ENCODE data around the gene PNPLA1.

DNA sequence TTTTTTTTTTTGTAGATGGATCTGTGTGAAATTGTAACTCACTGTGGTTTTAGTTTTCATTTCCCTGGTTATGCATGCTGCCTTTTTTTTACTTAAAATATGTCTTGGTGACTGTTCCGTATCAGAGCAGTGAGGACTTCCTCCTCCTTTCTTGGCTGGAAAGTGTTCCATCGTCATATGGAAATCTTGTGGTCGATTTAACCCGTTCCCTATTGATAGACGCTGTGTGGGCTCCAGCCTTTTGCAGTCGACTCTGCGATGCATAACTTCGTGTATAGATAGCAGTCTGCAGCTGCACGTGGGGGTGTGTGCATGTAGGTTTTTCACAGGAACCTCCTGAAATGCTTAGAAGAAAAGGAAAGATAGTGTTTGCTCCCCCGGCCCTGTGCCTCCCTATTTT, 28.1 kb upstream of the PNPLA1 start:
- TF ChIP-seq NFIC (IDR thresholded peaks at IDR 0.05) (no peak), YY1 (IDR thresholded peaks at IDR 0.05; ENCODE audit: low read depth) (no peak), FOXM1 (IDR thresholded peaks at IDR 0.05; ENCODE audit: borderline replicate concordance, low read depth) (no peak), CEBPB (IDR thresholded peaks at IDR 0.05) (no peak)
- TF ChIP-seq, protein P1, sequence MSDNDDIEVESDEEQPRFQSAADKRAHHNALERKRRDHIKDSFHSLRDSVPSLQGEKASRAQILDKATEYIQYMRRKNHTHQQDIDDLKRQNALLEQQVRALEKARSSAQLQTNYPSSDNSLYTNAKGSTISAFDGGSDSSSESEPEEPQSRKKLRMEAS (IDR thresholded peaks at IDR 0.05), result no peak
- TF ChIP-seq, protein P2, sequence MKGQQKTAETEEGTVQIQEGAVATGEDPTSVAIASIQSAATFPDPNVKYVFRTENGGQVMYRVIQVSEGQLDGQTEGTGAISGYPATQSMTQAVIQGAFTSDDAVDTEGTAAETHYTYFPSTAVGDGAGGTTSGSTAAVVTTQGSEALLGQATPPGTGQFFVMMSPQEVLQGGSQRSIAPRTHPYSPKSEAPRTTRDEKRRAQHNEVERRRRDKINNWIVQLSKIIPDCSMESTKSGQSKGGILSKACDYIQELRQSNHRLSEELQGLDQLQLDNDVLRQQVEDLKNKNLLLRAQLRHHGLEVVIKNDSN (IDR thresholded peaks at IDR 0.05), result no peak
